ENCODE results near the gene SREBF1. TPM values are rescaled to one million over a fixed set of nuclear protein-coding genes. Genes with fewer than 3 reads are reported as not detected.

The SREBF1 gene
- total and polyA plus RNA-seq, 5 experiments from 2014 or later = 16.3 to 57.0 (median 43.8) TPM

DNA sequence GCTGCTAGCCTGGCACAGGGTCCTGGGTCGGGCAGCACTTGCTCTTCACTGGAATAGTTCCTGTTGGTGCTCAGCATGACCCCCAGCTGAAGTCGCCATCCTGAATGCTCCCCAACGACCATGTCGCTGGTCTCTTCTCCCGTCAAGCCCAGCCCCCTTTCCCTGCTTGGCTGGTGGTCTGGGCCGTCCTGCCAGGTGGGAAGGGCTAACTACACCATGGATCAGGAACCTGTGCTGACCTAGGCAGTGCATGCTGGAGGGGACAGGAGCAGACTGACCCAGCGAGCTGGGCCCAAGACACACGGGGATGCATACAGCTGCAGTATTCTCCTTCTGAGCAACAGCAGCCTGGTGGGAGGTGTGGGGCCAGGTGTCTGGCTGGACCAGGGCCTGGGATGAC, 9.2 kb upstream of the SREBF1 start:
- POLR2A ChIA-PET = interaction anchor here (0.6 to 1.9 kb wide), 3 partner anchors 10 to 24 kb away, joined by 3 to 10 read pairs (median 3); partner anchors contain the start of gene SREBF1
- Mint-ChIP-seq H3K4me3 (peak overlapping the region in 3 of 10 donors; percentile 4 to 40 (median 33)), H3K27ac (peak overlapping the region in 8 of 10 donors; percentile 56 to 96 (median 82)), H3K4me1 (peaks cover 37 to 62% (median 53%) of the 10 kb centered on the region in 4 donors), H3K9me3 (no peaks in the 10 kb centered on the region), H3K36me3 (no peaks in the 10 kb centered on the region), H3K27me3 (no peaks in the 10 kb centered on the region)
- no peak for DNase-seq
- ATAC-seq = no peak

DNA sequence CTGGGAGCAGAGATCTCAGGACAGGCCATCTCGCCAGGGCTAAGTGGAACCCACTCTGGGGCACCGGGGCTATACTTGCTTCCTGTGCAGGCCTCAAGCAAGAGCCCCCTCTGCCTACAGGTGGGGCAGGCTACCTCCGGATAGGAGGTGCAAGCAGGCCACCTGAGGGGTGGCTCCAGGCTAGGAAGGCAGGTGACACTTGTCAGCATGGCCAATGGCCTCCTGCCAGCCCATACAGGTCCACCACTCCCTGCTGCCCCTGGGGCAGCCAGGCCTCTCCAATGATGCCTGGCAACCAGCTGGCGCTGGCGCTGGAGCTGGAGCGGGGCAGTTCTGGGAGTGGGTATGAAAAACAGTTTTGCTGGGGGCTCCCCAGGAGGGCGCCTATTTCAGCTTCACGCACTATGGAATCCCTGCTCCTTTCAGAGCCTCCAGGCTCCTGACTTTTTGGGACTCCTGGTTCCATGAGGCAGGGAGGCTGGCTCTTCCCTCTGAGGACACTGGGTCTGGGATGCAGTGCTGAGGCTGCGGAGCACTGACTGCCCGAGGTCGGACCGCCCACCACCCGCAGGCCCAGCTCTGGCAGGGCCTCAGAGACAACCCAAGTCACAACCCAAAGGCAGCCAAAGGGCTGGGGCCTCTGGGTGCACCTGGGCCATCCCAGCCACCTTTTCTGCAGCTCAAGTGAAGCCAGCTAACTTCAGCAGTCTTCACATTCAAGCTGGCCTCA, 8.4 kb upstream of the SREBF1 start:
- Mint-ChIP-seq H3K36me3 (no peaks in the 10 kb centered on the region), H3K9me3 (no peaks in the 10 kb centered on the region), H3K27me3 (no peaks in the 10 kb centered on the region), H3K4me1 (peaks cover 32 to 59% (median 49%) of the 10 kb centered on the region in 4 donors), H3K27ac (peak overlapping the region in 6 of 10 donors; percentile 15 to 96 (median 69)), H3K4me3 (peak overlapping the region in 1 of 10 donors; percentile 11)
- ATAC-seq (no peak), DNase-seq (no peak)
- POLR2A ChIA-PET = interaction anchor here (0.8 to 1.9 kb wide), 3 partner anchors 9 to 23 kb away, joined by 3 to 10 read pairs (median 4); partner anchors contain the start of gene SREBF1

DNA sequence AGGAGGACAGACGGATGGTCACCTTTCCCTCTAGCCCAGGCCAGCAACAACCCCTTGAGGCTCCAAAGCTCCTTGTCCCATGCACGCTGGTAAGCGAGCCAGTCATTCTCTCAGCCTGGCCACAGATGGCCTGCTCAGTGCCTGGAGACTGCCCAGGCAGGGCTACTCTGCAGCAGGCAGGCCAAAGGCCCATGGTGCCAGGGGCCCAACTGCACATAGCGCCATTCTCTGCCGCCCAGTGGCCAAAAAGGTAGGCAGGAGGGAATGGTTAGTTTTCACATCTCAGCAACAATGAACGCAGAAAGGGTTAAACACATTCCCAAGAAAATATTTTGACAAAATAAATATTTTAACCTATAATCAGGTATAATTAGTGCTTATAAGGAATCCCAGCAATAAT, 7.7 kb upstream of the SREBF1 start:
- Mint-ChIP-seq H3K4me3 (no peak overlapping the region), H3K27ac (peak overlapping the region in 2 of 10 donors; percentile 13 to 53), H3K4me1 (peaks cover 29 to 53% (median 46%) of the 10 kb centered on the region in 4 donors), H3K27me3 (no peaks in the 10 kb centered on the region), H3K36me3 (no peaks in the 10 kb centered on the region), H3K9me3 (no peaks in the 10 kb centered on the region)
- ATAC-seq (no peak), DNase-seq (no peak)
- POLR2A ChIA-PET = interaction anchor here (1.9 kb wide), 1 partner anchor 8 kb away, joined by 10 read pairs; the partner anchor contains the start of gene SREBF1

DNA sequence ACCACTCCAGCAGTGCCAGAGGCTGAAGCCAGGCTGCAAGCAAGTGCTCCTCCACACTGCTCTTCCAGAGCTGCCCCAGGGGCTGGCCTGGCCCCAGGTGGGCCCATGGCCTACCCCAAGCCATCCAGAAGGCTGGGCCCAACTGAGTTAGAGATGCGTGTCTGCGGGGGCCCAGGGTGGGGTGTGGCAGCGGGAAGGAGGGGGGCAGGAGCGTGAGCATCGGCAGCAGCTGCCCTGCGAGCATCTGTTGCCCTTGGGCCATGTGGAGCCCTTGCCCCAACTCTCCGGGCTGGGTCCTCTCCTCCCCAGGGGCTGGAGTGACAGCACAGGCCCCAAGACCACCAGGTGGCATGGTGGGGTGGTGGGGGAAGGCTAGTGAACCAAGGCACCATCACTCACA, 7.3 kb upstream of the SREBF1 start:
- POLR2A ChIA-PET = no interaction called here
- ATAC-seq = no peak
- Mint-ChIP-seq H3K4me3 (no peak overlapping the region), H3K4me1 (peaks cover 25 to 53% (median 46%) of the 10 kb centered on the region in 4 donors), H3K36me3 (no peaks in the 10 kb centered on the region), H3K9me3 (no peaks in the 10 kb centered on the region), H3K27ac (peak overlapping the region in 2 of 10 donors; percentile 13 to 53), H3K27me3 (no peaks in the 10 kb centered on the region)
- no peak for DNase-seq

DNA sequence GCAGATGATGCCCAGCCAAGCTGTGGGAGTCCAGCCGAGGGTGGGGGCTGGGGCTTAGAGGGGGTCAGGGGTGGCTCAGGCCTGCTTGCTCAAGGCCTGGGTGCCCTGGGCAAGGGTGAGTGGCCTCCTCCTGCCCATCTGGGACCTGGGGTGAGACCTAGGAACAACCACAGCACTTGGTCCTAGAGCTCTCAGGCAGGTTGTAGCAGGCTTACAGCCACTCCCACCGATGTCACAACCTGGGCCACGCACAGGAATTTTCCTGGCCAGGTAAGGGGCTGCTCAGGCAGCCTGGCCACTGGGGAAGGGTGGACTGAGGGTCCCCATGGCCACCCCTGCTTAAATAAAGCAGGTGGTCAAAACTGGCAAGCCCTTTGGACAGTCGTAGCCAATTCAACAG, 6.3 kb upstream of the SREBF1 start:
- ATAC-seq (no peak), DNase-seq (no peak)
- no peak overlapping the region for H3K4me3 Mint-ChIP-seq
- peak overlapping the region in 8 of 10 donors; percentile 10 to 87 (median 42) for H3K27ac Mint-ChIP-seq
- H3K9me3 Mint-ChIP-seq = no peaks in the 10 kb centered on the region
- H3K27me3 Mint-ChIP-seq = no peaks in the 10 kb centered on the region
- H3K36me3 Mint-ChIP-seq = no peaks in the 10 kb centered on the region
- peaks cover 21 to 53% (median 46%) of the 10 kb centered on the region in 4 donors for H3K4me1 Mint-ChIP-seq
- POLR2A ChIA-PET = no interaction called here

DNA sequence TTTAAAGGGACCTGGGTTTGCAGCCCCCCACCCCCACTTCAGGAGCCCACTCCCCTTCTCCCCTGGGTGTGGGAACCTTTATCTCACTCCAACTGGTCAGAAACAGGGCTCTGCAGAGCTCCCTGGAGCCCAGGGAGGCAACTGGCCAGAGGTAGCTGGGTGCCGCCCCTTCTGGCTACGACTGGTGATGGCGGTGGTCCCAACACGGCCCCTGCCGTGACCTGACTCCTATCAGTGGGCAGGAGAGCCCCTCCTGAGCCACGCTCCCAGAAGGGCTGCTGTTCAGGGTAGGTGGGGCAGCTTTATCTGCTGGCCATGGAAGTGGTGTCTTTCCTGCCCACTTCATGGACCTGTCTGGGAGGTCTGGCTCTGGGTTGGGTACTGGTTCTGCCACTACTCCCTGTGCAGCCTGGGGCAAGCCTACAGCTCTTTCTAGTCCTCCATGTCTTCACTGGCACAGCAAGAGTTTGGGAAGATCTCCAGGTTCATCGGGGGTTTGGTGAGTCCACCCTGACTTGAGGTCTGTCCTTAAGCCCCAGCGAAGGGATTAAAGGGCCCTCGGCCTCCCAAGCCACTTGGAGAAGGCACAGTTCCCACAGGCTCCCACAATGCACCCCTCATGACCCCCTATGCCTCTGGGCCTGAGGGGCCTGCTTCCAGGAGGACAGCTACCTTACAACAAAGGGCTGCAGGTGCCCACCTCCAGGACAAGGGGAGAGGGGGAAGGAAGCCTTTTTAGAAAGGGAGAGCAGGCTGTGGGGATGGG, 5.5 kb upstream of the SREBF1 start:
- no peaks in the 10 kb centered on the region for H3K9me3 Mint-ChIP-seq
- H3K27me3 Mint-ChIP-seq = no peaks in the 10 kb centered on the region
- DNase-seq (no peak), ATAC-seq (no peak)
- H3K36me3 Mint-ChIP-seq = no peaks in the 10 kb centered on the region
- peak overlapping the region in 1 of 10 donors; percentile 26 for H3K4me3 Mint-ChIP-seq
- H3K27ac Mint-ChIP-seq = peak overlapping the region in 9 of 10 donors; percentile 15 to 97 (median 57)
- peaks cover 21 to 53% (median 46%) of the 10 kb centered on the region in 4 donors for H3K4me1 Mint-ChIP-seq
- POLR2A ChIA-PET = interaction anchor here (1.0 to 2.7 kb wide), 2 partner anchors 7 to 15 kb away, joined by 3 to 25 read pairs; no protein-coding TSS in a partner anchor

DNA sequence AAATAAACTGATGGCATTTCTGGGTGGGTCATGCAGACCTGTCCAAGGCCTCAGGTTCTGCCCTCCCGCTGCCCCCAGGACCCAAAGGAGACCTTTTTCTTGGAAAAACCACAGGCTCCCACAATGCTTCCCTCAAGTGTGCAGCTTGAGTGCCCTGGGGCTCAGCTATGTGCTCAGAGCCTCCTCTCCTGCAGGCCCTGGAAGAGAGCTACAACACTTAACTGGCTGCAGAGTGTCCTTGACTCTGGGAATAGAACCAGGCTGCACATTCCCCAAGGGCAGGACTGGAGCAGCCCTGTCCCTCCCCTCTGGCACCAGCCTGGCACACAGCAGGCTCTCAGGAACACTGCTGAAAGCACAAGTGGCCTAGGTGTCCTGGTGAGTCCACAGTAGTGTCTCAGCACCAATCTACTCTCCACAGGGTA, 4.8 kb upstream of the SREBF1 start:
- Mint-ChIP-seq H3K36me3 (no peaks in the 10 kb centered on the region), H3K27me3 (no peaks in the 10 kb centered on the region), H3K4me1 (peaks cover 19 to 52% (median 44%) of the 10 kb centered on the region in 4 donors), H3K27ac (peak overlapping the region in 8 of 10 donors; percentile 47 to 97 (median 87)), H3K4me3 (peak overlapping the region in 1 of 10 donors; percentile 24), H3K9me3 (no peaks in the 10 kb centered on the region)
- DNase-seq (no peak), ATAC-seq (no peak)
- POLR2A ChIA-PET = interaction anchor here (0.8 to 2.7 kb wide), 4 partner anchors 8 to 28 kb away, joined by 3 to 25 read pairs (median 3); no protein-coding TSS in a partner anchor

DNA sequence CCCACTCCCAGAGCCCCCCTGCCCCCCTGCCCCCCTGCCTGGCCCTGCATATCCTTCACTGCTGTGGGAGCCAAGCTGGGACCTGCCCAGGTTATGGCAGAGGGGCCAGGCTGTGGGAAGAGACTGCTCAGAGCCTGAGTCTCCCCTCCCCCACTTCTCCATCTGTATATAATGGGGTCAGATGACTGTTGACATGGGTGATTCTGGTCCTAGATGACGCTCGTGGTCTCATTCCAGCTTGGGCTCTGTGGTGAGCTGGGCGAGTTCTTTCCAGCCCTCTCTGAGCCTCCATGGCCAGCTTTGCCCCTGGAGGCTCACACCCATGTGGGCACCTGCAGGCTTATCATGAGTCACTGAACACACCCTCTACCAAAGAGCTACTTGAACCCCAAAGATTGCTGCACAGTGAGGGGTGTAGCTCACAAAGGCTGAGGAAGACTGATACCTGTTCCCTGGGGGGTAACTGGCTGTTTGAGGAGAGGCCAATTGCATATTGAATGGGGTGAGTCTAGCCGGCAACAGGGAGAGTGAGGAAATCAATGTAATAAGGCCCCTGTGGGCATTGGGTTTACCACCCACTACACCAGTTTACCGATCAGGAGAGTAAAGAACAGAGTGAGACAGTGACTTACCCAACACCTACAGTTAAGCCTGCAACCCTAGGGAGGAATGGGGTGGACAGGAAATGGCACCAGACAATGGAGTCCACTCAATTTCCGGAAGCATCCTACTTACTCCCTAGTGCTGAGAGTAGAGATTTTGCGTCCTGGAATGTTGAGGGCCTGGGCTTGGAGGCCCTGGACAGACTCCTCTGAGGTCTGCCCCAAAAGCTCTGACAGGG, 4.2 kb upstream of the SREBF1 start:
- POLR2A ChIA-PET = interaction anchor here (0.8 to 2.7 kb wide), 6 partner anchors 9 to 91 kb away, joined by 3 to 25 read pairs (median 3); no protein-coding TSS in a partner anchor
- H3K4me1 Mint-ChIP-seq = peaks cover 17 to 47% (median 43%) of the 10 kb centered on the region in 4 donors
- peak overlapping the region; percentile 35 to 93 (median 81) for H3K4me3 Mint-ChIP-seq
- ATAC-seq = no peak
- H3K27ac Mint-ChIP-seq = peak overlapping the region; percentile 60 to 97 (median 88)
- DNase-seq = no peak
- H3K9me3 Mint-ChIP-seq = no peaks in the 10 kb centered on the region
- H3K36me3 Mint-ChIP-seq = peaks cover 0 to 2% (median 0%) of the 10 kb centered on the region in 3 donors
- no peaks in the 10 kb centered on the region for H3K27me3 Mint-ChIP-seq

DNA sequence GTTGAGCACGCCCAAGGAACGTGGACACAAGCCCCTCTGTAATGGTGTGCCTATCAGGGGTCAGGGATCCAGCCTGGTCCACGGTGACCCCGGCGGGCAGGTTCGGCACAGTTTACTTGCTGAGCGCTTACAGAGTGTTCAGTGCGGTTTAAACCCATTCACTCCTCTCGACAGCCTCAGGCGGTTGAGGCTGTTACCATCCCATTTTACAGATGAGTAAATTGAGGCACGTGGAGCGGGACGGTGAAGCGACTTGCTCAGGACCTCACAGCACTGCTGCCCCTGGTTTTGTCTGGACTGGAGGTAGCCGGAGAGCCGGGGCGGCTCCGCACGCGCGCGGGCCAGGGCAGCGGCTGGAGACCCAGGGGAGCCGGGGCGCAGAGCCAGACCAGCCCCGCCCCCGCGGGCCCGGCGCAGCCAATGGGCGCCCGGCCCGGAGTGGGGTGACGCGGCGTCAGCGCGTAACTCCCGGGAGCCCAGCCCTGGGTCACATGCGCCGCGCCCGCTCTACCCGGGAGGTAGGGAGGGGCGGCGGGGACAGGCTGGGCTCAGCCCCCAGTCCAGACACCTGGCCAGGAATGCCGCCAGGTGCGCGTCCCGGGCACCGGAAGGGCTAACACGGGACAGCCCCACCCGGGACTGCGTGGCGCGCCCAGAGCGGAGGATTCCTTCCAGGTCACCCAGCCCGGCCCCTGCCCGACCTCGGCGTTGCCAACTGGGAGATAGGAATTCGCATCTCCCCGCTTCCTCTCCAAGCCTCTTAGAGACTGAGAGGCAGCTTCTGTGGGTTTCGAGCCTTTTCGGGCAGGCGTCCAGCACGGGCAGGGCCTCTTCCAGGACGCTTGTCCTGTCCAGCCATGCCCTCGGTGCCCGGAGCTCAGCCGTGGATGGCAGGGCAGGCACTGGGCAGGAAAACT, 3.3 kb upstream of the SREBF1 start:
- Mint-ChIP-seq H3K4me1 (peaks cover 22 to 56% (median 49%) of the 10 kb centered on the region in 4 donors), H3K27ac (peak overlapping the region; percentile 79 to 99 (median 90)), H3K4me3 (peak overlapping the region; percentile 61 to 93 (median 78)), H3K36me3 (peaks cover 0 to 4% (median 0%) of the 10 kb centered on the region in 3 donors), H3K9me3 (no peaks in the 10 kb centered on the region), H3K27me3 (no peaks in the 10 kb centered on the region)
- POLR2A ChIA-PET = interaction anchor here (0.8 to 8.9 kb wide), 5 partner anchors 10 to 90 kb away, joined by 3 to 166 read pairs (median 25); no protein-coding TSS in a partner anchor
- DNase-seq = peak; percentile 64 to 81 (median 76)
- peak; percentile 51 to 61 for ATAC-seq

DNA sequence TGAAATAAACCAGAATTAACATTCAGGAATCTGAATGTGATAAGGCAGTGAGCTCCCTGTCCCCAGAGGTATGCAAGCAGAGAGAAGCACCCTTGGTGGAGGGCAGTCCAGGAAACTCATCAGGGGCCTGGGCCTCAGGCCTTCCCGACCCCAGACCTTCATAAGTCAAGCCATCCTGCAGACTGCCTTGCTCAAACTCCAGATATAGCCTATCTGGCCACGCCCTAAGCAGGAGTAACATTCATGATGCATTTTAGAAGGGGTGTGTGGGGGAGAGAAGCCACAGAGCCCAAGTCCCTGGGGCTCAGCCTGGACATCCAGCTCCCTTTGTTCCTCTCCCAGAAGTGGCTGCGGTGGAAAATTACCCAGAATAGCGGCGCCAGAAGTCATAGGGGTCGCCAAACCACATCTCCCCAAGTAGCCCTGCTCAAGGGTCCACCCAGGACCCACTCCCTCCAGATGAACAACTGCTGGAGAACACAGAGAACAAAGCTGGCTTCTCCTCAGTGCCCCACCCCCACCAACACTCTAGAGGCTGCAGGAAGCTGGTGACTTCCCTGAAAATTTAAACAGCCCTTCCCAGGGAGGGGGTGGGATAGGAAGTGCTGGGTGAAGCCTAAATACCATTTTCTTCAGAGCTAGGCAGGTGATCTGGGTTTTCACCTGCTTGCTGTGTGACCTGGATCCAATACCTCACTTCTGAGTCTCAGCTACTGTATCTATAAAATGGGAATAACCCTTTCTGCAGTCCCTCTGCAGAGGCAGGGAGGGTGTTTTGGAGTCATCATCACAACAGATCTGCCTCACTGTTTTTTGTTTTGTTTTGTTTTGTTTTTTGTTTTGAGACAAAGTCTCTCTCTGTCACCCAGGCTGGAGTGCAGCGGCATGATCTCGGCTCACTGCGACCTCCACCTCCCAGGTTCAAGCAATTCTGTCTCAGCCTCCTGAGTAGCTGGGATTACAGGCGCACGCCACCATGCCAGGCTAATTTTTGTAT, 1.5 kb upstream of the SREBF1 start:
- H3K27ac Mint-ChIP-seq = peak overlapping the region; percentile 77 to 99 (median 98)
- H3K4me1 Mint-ChIP-seq = peaks cover 35 to 72% (median 67%) of the 10 kb centered on the region in 4 donors
- POLR2A ChIA-PET = interaction anchor here (0.7 to 8.9 kb wide), 7 partner anchors 13 to 90 kb away, joined by 3 to 166 read pairs (median 4); no protein-coding TSS in a partner anchor
- peak overlapping the region; percentile 75 to 96 (median 92) for H3K4me3 Mint-ChIP-seq
- H3K9me3 Mint-ChIP-seq = no peaks in the 10 kb centered on the region
- no peaks in the 10 kb centered on the region for H3K27me3 Mint-ChIP-seq
- DNase-seq (no peak), ATAC-seq (no peak)
- H3K36me3 Mint-ChIP-seq = peaks cover 0 to 12% (median 4%) of the 10 kb centered on the region in 3 donors
